IPS-18c (cell line): ENCODE data around the gene CYSLTR1.
"Not testable (repeated sequence)": the region's sequence is repeated elsewhere in the genome, so short reads cannot be mapped to it uniquely, and the experiment has no call there.

ENCODE experiments used
- H3K4me3 ChIP-seq: 2 replicates; pipeline ENCODE4 v1.7.0; 2013; ENCODE audit warnings: low read depth, mild to moderate bottlenecking, low read length, moderate library complexity; ENCODE audit not compliant: insufficient read depth
- H3K9me3 ChIP-seq: one replicate; pipeline ENCODE4 v1.6.1; 2013; ENCODE audit warnings: mild to moderate bottlenecking, low read length, moderate library complexity; ENCODE audit not compliant: control insufficient read depth, insufficient read depth

The CYSLTR1 gene

GRCh38 chrX:78303086-78303485, 24.3 kb downstream of the CYSLTR1 start:
- H3K9me3 ChIP-seq: peaks cover 6% of the 10 kb centered on the region
- no peak overlapping the region for H3K4me3 ChIP-seq

DNA sequence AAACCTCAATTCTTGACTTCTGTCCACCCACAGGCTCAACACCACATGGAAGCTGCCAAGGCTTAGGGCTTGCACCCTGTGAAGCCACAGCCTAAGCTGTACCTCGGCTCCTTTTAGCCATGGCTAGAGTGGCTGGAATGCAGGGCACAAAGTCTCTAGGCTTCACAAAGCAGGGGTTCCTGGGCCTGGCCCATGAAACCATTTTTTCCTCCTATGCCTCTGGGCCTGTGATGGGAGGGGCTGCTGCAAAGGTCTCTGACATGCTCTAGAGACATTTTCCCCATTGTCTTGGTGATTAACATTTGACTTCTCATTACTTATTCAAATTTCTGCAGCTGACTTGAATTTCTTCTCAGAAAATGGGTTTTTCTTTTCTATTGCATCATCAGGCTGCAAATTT, 26.5 kb downstream of the CYSLTR1 start:
- H3K9me3 ChIP-seq, H3K4me3 ChIP-seq: not testable (repeated sequence)

- Histone ChIP-seq H3K4me3 (no peak overlapping the region), H3K9me3 (peaks cover 2% of the 10 kb centered on the region)
Measured at GRCh38 chrX:78283511-78283910, 43.9 kb downstream of the CYSLTR1 start.

- H3K9me3 ChIP-seq: peaks cover 3% of the 10 kb centered on the region
- H3K4me3 ChIP-seq: no peak overlapping the region
Measured at GRCh38 chrX:78237127-78237526, 90.3 kb downstream of the CYSLTR1 start.

GRCh38 chrX:78226047-78226446, 101.4 kb downstream of the CYSLTR1 start:
- not testable (repeated sequence) for H3K4me3 ChIP-seq, H3K9me3 ChIP-seq
